ENCODE measurements around the gene MAL.
"Not testable (repeated sequence)": the region's sequence is repeated elsewhere in the genome, so short reads cannot be mapped to it uniquely, and the experiment has no call there.

The MAL gene

DNA sequence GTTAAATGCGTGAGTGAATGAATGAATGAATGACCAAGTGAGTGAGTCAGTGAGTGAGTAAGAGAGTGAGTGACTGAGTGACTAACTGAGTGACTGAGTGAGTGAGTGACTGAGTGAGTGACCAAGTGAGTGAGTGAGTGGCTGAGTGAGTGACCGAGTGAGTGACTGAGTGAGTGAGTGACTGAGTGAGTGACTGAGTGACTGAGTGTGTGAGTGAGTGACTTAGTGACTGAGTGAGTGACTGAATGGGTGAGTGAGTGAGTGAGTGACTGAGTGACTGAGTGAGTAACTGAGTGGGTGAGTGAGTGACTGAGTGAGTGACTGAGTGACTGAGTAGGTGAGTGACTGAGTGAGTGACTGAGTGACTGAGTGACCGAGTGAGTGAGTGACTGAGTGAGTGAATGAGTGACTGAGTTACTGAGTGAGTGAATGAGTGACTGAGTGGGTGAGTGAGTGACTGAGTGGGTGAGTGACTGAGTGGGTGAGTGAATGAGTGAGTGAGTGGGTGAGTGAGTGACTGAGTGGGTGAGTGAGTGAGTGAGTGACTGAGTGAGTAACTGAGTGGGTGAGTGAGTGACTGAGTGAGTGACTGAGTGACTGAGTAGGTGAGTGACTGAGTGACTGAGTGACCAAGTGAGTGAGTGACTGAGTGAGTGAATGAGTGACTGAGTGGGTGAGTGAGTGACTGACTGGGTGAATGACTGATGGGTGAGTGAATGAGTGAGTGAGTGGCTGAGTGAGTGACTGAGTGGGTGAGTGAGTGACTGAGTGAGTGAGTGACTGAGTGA, 11.3 kb downstream of the MAL start:
- no peaks in the 10 kb centered on the region for H3K27me3 ChIP-seq (ENCODE audit: insufficient read depth, low read length)
- no peaks in the 10 kb centered on the region for H3K9me3 ChIP-seq (ENCODE audit: low read length)
- H3K36me3 ChIP-seq (ENCODE audit: insufficient read depth, low read length): no peaks in the 10 kb centered on the region
- H2AFZ ChIP-seq (ENCODE audit: low read length): no peak overlapping the region
- no peaks in the 10 kb centered on the region for H3K79me2 ChIP-seq (ENCODE audit: insufficient read depth, low read length)
- no peak overlapping the region for H3K4me2 ChIP-seq (ENCODE audit: low read length)
- H3K9me2 ChIP-seq (ENCODE audit: low read depth, low read length): no peaks in the 10 kb centered on the region
- no peaks in the 10 kb centered on the region for H3K4me1 ChIP-seq (ENCODE audit: insufficient read depth, low read length, severe bottlenecking)
- no peaks in the 10 kb centered on the region for H4K20me1 ChIP-seq (ENCODE audit: insufficient read depth, low read length)
- H3F3A ChIP-seq (ENCODE audit: insufficient read depth, low read length): no peaks in the 10 kb centered on the region
- TF ChIP-seq EZH2 (IDR thresholded peaks at IDR 0.05; ENCODE audit: borderline replicate concordance, low read length): no peak
- TF ChIP-seq, protein P1, sequence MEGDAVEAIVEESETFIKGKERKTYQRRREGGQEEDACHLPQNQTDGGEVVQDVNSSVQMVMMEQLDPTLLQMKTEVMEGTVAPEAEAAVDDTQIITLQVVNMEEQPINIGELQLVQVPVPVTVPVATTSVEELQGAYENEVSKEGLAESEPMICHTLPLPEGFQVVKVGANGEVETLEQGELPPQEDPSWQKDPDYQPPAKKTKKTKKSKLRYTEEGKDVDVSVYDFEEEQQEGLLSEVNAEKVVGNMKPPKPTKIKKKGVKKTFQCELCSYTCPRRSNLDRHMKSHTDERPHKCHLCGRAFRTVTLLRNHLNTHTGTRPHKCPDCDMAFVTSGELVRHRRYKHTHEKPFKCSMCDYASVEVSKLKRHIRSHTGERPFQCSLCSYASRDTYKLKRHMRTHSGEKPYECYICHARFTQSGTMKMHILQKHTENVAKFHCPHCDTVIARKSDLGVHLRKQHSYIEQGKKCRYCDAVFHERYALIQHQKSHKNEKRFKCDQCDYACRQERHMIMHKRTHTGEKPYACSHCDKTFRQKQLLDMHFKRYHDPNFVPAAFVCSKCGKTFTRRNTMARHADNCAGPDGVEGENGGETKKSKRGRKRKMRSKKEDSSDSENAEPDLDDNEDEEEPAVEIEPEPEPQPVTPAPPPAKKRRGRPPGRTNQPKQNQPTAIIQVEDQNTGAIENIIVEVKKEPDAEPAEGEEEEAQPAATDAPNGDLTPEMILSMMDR (IDR thresholded peaks at IDR 0.05; ENCODE audit: low read length): no peak
- H3K9ac ChIP-seq (ENCODE audit: low read length): no peak overlapping the region
- no peak overlapping the region for H3K27ac ChIP-seq (ENCODE audit: low read depth, low read length, poor library complexity, severe bottlenecking)
- no peak overlapping the region for H3K4me3 ChIP-seq (ENCODE audit: low read depth, low read length, poor library complexity, severe bottlenecking)

DNA sequence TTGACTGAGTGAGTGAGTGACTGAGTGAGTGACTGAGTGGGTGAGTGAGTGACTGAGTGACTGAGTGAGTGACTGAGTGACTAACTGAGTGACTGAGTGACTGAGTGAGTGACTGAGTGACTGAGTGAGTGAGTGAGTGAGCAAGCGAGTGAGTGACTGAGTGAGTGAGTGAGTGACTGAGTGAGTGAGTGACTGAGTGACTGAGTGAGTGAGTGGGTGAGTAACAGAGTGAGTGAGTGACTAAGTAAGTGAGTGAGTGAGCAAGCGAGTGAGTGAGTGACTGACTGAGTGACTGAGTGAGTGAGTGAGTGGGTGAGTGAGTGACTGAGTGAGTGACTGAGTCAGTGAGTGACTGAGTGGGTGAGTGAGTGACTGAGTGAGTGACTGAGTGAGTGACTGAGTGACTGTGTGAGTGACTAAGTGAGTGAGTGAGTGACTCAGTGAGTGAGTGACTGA, 11.9 kb downstream of the MAL start:
- no peak overlapping the region for H3K4me2 ChIP-seq (ENCODE audit: low read length)
- no peaks in the 10 kb centered on the region for H3K9me2 ChIP-seq (ENCODE audit: low read depth, low read length)
- H3K9me3 ChIP-seq (ENCODE audit: low read length): no peaks in the 10 kb centered on the region
- H3K27me3 ChIP-seq (ENCODE audit: insufficient read depth, low read length): no peaks in the 10 kb centered on the region
- no peaks in the 10 kb centered on the region for H3F3A ChIP-seq (ENCODE audit: insufficient read depth, low read length)
- no peaks in the 10 kb centered on the region for H4K20me1 ChIP-seq (ENCODE audit: insufficient read depth, low read length)
- H3K9ac ChIP-seq (ENCODE audit: low read length): no peak overlapping the region
- no peaks in the 10 kb centered on the region for H3K36me3 ChIP-seq (ENCODE audit: insufficient read depth, low read length)
- no peak for TF ChIP-seq EZH2 (IDR thresholded peaks at IDR 0.05; ENCODE audit: borderline replicate concordance, low read length)
- TF ChIP-seq, protein P1 (IDR thresholded peaks at IDR 0.05; ENCODE audit: low read length): no peak
- no peak overlapping the region for H3K4me3 ChIP-seq (ENCODE audit: low read depth, low read length, poor library complexity, severe bottlenecking)
- no peak overlapping the region for H2AFZ ChIP-seq (ENCODE audit: low read length)
- H3K27ac ChIP-seq (ENCODE audit: low read depth, low read length, poor library complexity, severe bottlenecking): no peak overlapping the region
- H3K4me1 ChIP-seq (ENCODE audit: insufficient read depth, low read length, severe bottlenecking): no peaks in the 10 kb centered on the region
- H3K79me2 ChIP-seq (ENCODE audit: insufficient read depth, low read length): no peaks in the 10 kb centered on the region

DNA sequence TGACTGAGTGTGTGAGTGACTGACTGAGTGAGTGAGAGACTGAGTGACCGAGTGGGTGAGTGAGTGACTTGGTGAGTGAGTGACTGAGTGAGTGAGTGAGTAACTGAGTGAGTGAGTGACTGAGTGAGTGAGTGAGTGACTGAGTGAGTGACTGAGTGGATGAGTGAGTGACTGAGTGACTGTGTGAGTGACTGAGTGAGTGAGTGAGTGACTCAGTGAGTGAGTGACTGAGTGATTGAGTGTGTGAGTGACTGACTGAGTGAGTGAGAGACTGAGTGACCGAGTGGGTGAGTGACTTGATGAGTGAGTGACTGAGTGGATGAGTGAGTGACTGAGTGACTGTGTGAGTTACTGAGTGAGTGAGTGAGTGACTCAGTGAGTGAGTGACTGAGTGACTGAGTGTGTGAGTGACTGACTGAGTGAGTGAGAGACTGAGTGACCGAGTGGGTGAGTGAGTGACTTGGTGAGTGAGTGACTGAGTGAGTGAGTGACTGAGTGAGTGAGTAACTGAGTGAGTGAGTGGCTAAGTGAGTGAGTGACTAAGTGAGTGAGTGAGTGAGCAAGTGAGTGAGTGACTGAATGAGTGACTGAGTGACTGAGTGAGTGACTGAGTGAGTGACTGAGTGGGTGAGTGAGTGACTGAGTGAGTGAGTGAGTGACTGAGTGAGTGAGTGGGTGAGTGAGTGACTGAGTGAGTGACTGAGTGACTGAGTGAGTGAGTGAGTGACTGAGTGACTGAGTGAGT, 12.5 kb downstream of the MAL start:
- H3K9ac ChIP-seq (ENCODE audit: low read length); H3K79me2 ChIP-seq (ENCODE audit: insufficient read depth, low read length); H3K36me3 ChIP-seq (ENCODE audit: insufficient read depth, low read length); H3K27ac ChIP-seq (ENCODE audit: low read depth, low read length, poor library complexity, severe bottlenecking); H3F3A ChIP-seq (ENCODE audit: insufficient read depth, low read length); H3K27me3 ChIP-seq (ENCODE audit: insufficient read depth, low read length); H3K4me3 ChIP-seq (ENCODE audit: low read depth, low read length, poor library complexity, severe bottlenecking); H3K9me2 ChIP-seq (ENCODE audit: low read depth, low read length); H2AFZ ChIP-seq (ENCODE audit: low read length); H4K20me1 ChIP-seq (ENCODE audit: insufficient read depth, low read length); H3K9me3 ChIP-seq (ENCODE audit: low read length); H3K4me2 ChIP-seq (ENCODE audit: low read length); H3K4me1 ChIP-seq (ENCODE audit: insufficient read depth, low read length, severe bottlenecking): not testable (repeated sequence)

All from OCI-LY1 (cell line).